HepG2 (cell line): Measurements from ENCODE around the gene RAB35. TPM values are rescaled to one million over a fixed set of nuclear protein-coding genes. Genes with fewer than 3 reads are reported as not detected.

ENCODE experiments used
- ATAC-seq: fragments of 200-7000 bp; cut with Tn5 transposase; 3 replicates; pipeline ENCODE4 v1.9.1; 2020; ENCODE audit warnings: mild to moderate bottlenecking, moderate library complexity
- BruUV-seq: library from RNA; stranded (reverse); fragments of 400-500 nt; replicated peaks from 2 replicates; lab custom pipeline; 2021; lab: Mats Ljungman, UMichigan
- CTCF ChIA-PET: fragments of 300-600 bp; formaldehyde crosslinking; extraction: SDS; loops from one replicate; lab custom pipeline; 2021; ENCODE audit warnings: low total read pairs, inconsistent platforms, low intra/inter-chr PET ratio; lab: Yijun Ruan, JAX
- POLR2A ChIA-PET: fragments of 350-600 bp; sonication (Branson Sonifier 250); formaldehyde crosslinking; loops from one replicate; lab custom pipeline; 2020; ENCODE audit warnings: antibody characterized with exemption, inconsistent platforms; lab: Yijun Ruan, JAX
- DNase-seq: peaks from one replicate; pipeline ENCODE4 v3.0.0-alpha.2; 2015; ENCODE audit warnings: low spot score
- FAIRE-seq: peaks from 3 replicates; lab custom pipeline; 2011; peaks lifted over from hg19 to GRCh38; lab: Jason Lieb, UNC
- H2AFZ ChIP-seq: one replicate; pipeline ENCODE4 v1.6.1; 2011; ENCODE audit warnings: low read length, inconsistent platforms
- H3K27ac ChIP-seq: fragments of 300-600 bp; 3 replicates; pipeline ENCODE4 v1.8.0; 2011; ENCODE audit warnings: mixed run types, mild to moderate bottlenecking, mixed read lengths, low read length, inconsistent platforms; ENCODE audit not compliant: insufficient read depth; ENCODE audit errors: extremely low read length
- H3K27me3 ChIP-seq, 2 experiments: fragments of 200-600 bp in 1 of 2; 2 replicates in 1 of 2; 3 replicates in 1 of 2; pipeline versions ENCODE4 v1.6.0 to v1.8.0; 2011; ENCODE audit warnings: low read length in 2 of 2, mild to moderate bottlenecking in 2 of 2, moderate library complexity in 2 of 2, inconsistent platforms in 1 of 2; ENCODE audit not compliant: insufficient read depth in 2 of 2, control insufficient read depth in 1 of 2
- H3K36me3 ChIP-seq, 2 experiments: fragments of 200-600 bp in 1 of 2; replicated peaks in 1 of 2; 2 replicates in 1 of 2; 3 replicates in 1 of 2; pipeline versions ENCODE4 v1.5.1 to v1.8.0; 2011; ENCODE audit warnings: low read length in 2 of 2, inconsistent platforms in 1 of 2; ENCODE audit not compliant: insufficient read depth in 2 of 2, control insufficient read depth in 1 of 2
- H3K4me1 ChIP-seq: 2 replicates; pipeline ENCODE4 v1.5.1; 2012; ENCODE audit warnings: low read length, inconsistent platforms; ENCODE audit not compliant: insufficient read depth
- H3K4me2 ChIP-seq: 2 replicates; pipeline ENCODE4 v1.6.0; 2011; ENCODE audit warnings: low read depth, low read length, inconsistent platforms
- H3K4me3 ChIP-seq, 3 experiments: fragments of 200-600 bp in 1 of 3; sonication (generic), shearing (Covaris generic) in 1 of 3; replicated peaks in 1 of 3; 2 replicates each; pipeline ENCODE4 v1.5.1; 2011 to 2016; ENCODE audit warnings: low read length in 3 of 3, inconsistent platforms in 2 of 3, low read depth in 2 of 3, mild to moderate bottlenecking in 2 of 3, control low read depth in 1 of 3, mixed read lengths in 1 of 3; ENCODE audit not compliant: insufficient read depth in 1 of 3
- H3K79me2 ChIP-seq: one replicate; pipeline ENCODE4 v1.6.1; 2011; ENCODE audit warnings: low read length, inconsistent platforms; ENCODE audit not compliant: insufficient read depth
- H3K9ac ChIP-seq: 2 replicates; pipeline ENCODE4 v1.6.0; 2011; ENCODE audit warnings: mild to moderate bottlenecking, low read depth, low read length, inconsistent platforms; ENCODE audit not compliant: insufficient read depth
- H3K9me3 ChIP-seq: 2 replicates; pipeline ENCODE4 v1.5.1; 2012; ENCODE audit warnings: mild to moderate bottlenecking, low read length
- H4K20me1 ChIP-seq: 2 replicates; pipeline ENCODE4 v1.6.0; 2011; ENCODE audit warnings: inconsistent platforms, mild to moderate bottlenecking, low read length, moderate library complexity; ENCODE audit not compliant: insufficient read depth
- BCL6 ChIP-seq: IDR thresholded peaks from 2 replicates; pipeline ENCODE4 v1.6.1; 2016; ENCODE audit warnings: missing genetic modification reagents, missing compliant biosample characterization
- HDAC1 ChIP-seq: sonication (generic); formaldehyde crosslinking; IDR thresholded peaks from 2 replicates; pipeline ENCODE4 v1.5.1; 2020; ENCODE audit warnings: mild to moderate bottlenecking, missing genetic modification reagents
- MTF1 ChIP-seq: sonication (generic); formaldehyde crosslinking; IDR thresholded peaks from 2 replicates; pipeline ENCODE4 v1.5.0; 2020; ENCODE audit warnings: missing genetic modification reagents
- MZF1 ChIP-seq: sonication (generic); formaldehyde crosslinking; IDR thresholded peaks from 2 replicates; pipeline ENCODE4 v1.8.1; 2023; ENCODE audit warnings: mild to moderate bottlenecking, missing genetic modification reagents, borderline replicate concordance
- PHF21A ChIP-seq: sonication (generic); formaldehyde crosslinking; IDR thresholded peaks from 2 replicates; pipeline ENCODE4 v1.5.0; 2020; ENCODE audit warnings: mild to moderate bottlenecking, missing genetic modification reagents
- ZNF225 ChIP-seq: sonication (generic); formaldehyde crosslinking; IDR thresholded peaks from 2 replicates; pipeline ENCODE4 v1.4.0; 2020; ENCODE audit warnings: mild to moderate bottlenecking, missing genetic modification reagents
- ZNF549 ChIP-seq: sonication (generic); formaldehyde crosslinking; IDR thresholded peaks from 2 replicates; pipeline ENCODE4 v1.5.0; 2020; ENCODE audit warnings: missing genetic modification reagents
- ZNF724P ChIP-seq: sonication (generic); formaldehyde crosslinking; IDR thresholded peaks from 2 replicates; pipeline ENCODE4 v1.8.0; 2022; ENCODE audit warnings: missing genetic modification reagents, borderline replicate concordance
- WGBS: methylation state at CpG from one replicate; pipeline ENCODE4 v1.1.6; 2017; ENCODE audit warnings: low lambda C conversion rate; 5-methylcytosine and 5-hydroxymethylcytosine counted together
- in situ Hi-C: cut with HindIII; loops from 2 replicates; pipeline ENCODE4 v1.10.0; 2017; ENCODE audit warnings: low pct_unique_long_range_greater_than_20kb; ENCODE audit not compliant: extremely low pct_ligation_motif_present
- intact Hi-C: fragments of 100-400 bp; cut with micrococcal nuclease; formaldehyde crosslinking; loops from one replicate; pipeline ENCODE4 v1.10.0; 2022; ENCODE audit not compliant: unreplicated experiment
- polyA plus RNA-seq, 8 experiments: library from polyadenylated mRNA; depleted of rRNA in 3 of 8; stranded (reverse) in 7 of 8; unstranded in 1 of 8; fragments of >200 nt; fragmentation: Illumina TruSeq in 4 of 8; extraction: Trizol in 4 of 8; gene quantifications; 2 replicates each; pipeline versions ENCODE4 v1.2.1 to v1.2.3, GENCODE V29; 2011 to 2016; ENCODE audit warnings: low read depth in 4 of 8, missing spikeins in 1 of 8, mixed read lengths in 1 of 8; ENCODE audit not compliant: insufficient read depth in 1 of 8
- total RNA-seq, 5 experiments: library from RNA; depleted of rRNA; stranded (reverse); fragments of >200 nt; fragmentation: Illumina TruSeq; extraction: Trizol; gene quantifications; 2 replicates each; pipeline ENCODE4 v1.2.3, GENCODE V29; 2016; ENCODE audit warnings: low read depth in 1 of 5
- TF ChIP-seq, protein P1 (sequence below): sonication (generic); formaldehyde crosslinking; conservative IDR thresholded peaks from 2 replicates; pipeline ENCODE4 v1.8.0; 2022; ENCODE audit warnings: mild to moderate bottlenecking, moderate library complexity, missing genetic modification reagents
- TF ChIP-seq, protein P2 (sequence below): IDR thresholded peaks from 2 replicates; pipeline ENCODE4 v1.6.1; 2016
- TF ChIP-seq, protein P3 (sequence below): sonication (generic); formaldehyde crosslinking; IDR thresholded peaks from 2 replicates; pipeline ENCODE4 v1.5.1; 2020; ENCODE audit warnings: mild to moderate bottlenecking, moderate library complexity, missing genetic modification reagents

The RAB35 gene
- total and polyA plus RNA-seq, 2 of the 13 experiments (the other 11 are each of a cell fraction or from before 2014, with no cell fraction given): 25.2 to 29.1 TPM

GRCh38 chr12:120117961-120118320 lies 1.4 kb upstream of the RAB35 start:
- no peak for DNase-seq
- Histone ChIP-seq H3K27ac (peak overlapping the region; percentile 92), H3K4me2 (peak overlapping the region; percentile 66), H3K4me3 (peak overlapping the region; percentile 68 to 99 (median 70)), H2AFZ (no peak overlapping the region), H3K27me3 (no peaks in the 10 kb centered on the region; a peak in 1 of 5 replicates), H4K20me1 (peaks cover 9% of the 10 kb centered on the region), H3K79me2 (peaks cover 40% of the 10 kb centered on the region), H3K9ac (peak overlapping the region; percentile 91), H3K9me3 (no peaks in the 10 kb centered on the region), H3K36me3 (no peaks in the 10 kb centered on the region; a peak in 1 of 5 replicates), H3K4me1 (peaks cover 68% of the 10 kb centered on the region)
- TF ChIP-seq MZF1 (CRISPR knock-in tag) (no peak), HDAC1 (CRISPR knock-in tag) (0 out of 2 replicates have a peak, but pooled peaks have one; percentile 7)
- BruUV-seq: TSS peak; percentile 75
- in situ Hi-C loops: no loop called here
- intact Hi-C loops: no loop called here
- POLR2A ChIA-PET: interaction anchor here (1.5 to 7.5 kb wide), 6 partner anchors 9 to 174 kb away, joined by 3 to 92 read pairs (median 14); partner anchors contain the start of genes RNU4-1, RNU4-2 and RPLP0
- ATAC-seq: no peak
- 34% methylated on average over 7 of the region's 7 CpGs for WGBS
- FAIRE-seq: no peak
- CTCF ChIA-PET: no interaction called here

- DNase-seq (peak; percentile 86), FAIRE-seq (no peak), ATAC-seq (peak; percentile 76)
- intact Hi-C loops (no loop called here), in situ Hi-C loops (no loop called here)
- Histone ChIP-seq H3K9me3 (no peaks in the 10 kb centered on the region), H3K27me3 (no peaks in the 10 kb centered on the region; a peak in 1 of 5 replicates), H3K27ac (peak overlapping the region; percentile 92), H3K4me2 (peak overlapping the region; percentile 66), H3K36me3 (no peaks in the 10 kb centered on the region; a peak in 1 of 5 replicates), H3K79me2 (peaks cover 46% of the 10 kb centered on the region), H3K4me1 (peaks cover 68% of the 10 kb centered on the region), H4K20me1 (peaks cover 9% of the 10 kb centered on the region), H3K9ac (peak overlapping the region; percentile 91), H2AFZ (no peak overlapping the region), H3K4me3 (peak overlapping the region; percentile 70 to 99 (median 93))
- POLR2A ChIA-PET: interaction anchor here (1.0 to 7.5 kb wide), 10 partner anchors 10 to 175 kb away, joined by 3 to 92 read pairs (median 8); partner anchors contain the start of genes RNU4-1, RNU4-2 and RPLP0
- 1% methylated on average over 27 of the region's 91 CpGs for WGBS
- BruUV-seq: no TSS peak
- CTCF ChIA-PET: no interaction called here
- peak; percentile 85; the same call in 1 of the 2 replicates for TF ChIP-seq ZNF225 (CRISPR knock-in tag)
- TF ChIP-seq, protein P1, sequence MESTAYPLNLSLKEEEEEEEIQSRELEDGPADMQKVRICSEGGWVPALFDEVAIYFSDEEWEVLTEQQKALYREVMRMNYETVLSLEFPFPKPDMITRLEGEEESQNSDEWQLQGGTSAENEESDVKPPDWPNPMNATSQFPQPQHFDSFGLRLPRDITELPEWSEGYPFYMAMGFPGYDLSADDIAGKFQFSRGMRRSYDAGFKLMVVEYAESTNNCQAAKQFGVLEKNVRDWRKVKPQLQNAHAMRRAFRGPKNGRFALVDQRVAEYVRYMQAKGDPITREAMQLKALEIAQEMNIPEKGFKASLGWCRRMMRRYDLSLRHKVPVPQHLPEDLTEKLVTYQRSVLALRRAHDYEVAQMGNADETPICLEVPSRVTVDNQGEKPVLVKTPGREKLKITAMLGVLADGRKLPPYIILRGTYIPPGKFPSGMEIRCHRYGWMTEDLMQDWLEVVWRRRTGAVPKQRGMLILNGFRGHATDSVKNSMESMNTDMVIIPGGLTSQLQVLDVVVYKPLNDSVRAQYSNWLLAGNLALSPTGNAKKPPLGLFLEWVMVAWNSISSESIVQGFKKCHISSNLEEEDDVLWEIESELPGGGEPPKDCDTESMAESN (CRISPR knock-in tag): peak; percentile 87
- TF ChIP-seq PHF21A: peak; percentile 54; the same call in 1 of the 2 replicates
- TF ChIP-seq ZNF724P: no peak; the same call in 1 of the 2 replicates
- TF ChIP-seq, protein P2, sequence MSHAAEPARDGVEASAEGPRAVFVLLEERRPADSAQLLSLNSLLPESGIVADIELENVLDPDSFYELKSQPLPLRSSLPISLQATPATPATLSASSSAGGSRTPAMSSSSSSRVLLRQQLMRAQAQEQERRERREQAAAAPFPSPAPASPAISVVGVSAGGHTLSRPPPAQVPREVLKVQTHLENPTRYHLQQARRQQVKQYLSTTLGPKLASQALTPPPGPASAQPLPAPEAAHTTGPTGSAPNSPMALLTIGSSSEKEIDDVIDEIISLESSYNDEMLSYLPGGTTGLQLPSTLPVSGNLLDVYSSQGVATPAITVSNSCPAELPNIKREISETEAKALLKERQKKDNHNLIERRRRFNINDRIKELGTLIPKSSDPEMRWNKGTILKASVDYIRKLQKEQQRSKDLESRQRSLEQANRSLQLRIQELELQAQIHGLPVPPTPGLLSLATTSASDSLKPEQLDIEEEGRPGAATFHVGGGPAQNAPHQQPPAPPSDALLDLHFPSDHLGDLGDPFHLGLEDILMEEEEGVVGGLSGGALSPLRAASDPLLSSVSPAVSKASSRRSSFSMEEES (CRISPR knock-in tag): peak; percentile 58; the same call in 1 of the 2 replicates
- TF ChIP-seq, protein P3, sequence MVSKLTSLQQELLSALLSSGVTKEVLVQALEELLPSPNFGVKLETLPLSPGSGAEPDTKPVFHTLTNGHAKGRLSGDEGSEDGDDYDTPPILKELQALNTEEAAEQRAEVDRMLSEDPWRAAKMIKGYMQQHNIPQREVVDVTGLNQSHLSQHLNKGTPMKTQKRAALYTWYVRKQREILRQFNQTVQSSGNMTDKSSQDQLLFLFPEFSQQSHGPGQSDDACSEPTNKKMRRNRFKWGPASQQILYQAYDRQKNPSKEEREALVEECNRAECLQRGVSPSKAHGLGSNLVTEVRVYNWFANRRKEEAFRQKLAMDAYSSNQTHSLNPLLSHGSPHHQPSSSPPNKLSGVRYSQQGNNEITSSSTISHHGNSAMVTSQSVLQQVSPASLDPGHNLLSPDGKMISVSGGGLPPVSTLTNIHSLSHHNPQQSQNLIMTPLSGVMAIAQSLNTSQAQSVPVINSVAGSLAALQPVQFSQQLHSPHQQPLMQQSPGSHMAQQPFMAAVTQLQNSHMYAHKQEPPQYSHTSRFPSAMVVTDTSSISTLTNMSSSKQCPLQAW (CRISPR knock-in tag): no peak
- TF ChIP-seq MTF1 (CRISPR knock-in tag): 0 out of 2 replicates have a peak, but pooled peaks have one; percentile 78
- TF ChIP-seq ZNF549 (CRISPR knock-in tag): peak; percentile 44; the same call in 1 of the 2 replicates
- 0 out of 2 replicates have a peak, but pooled peaks have one; percentile 6 for TF ChIP-seq BCL6 (CRISPR knock-in tag)
These were observed 469 bp upstream of the RAB35 start for GRCh38 chr12:120116792-120117651.
